Heart left ventricle (tissue), 13 donors: ENCODE results near the gene MFSD6L.

ENCODE experiments used
- CTCF ChIP-seq, 12 donors: fragments of 200-600 bp; sonication (generic) in 4 of 12; IDR thresholded peaks; one replicate each; pipeline versions ENCODE4 v1.5.0 to v1.8.0; 2018 to 2022; ENCODE audit warnings: antibody characterized with exemption in 12 of 12, mild to moderate bottlenecking in 5 of 12
- POLR2A ChIP-seq, 2 donors: fragments of 450-650 bp; IDR thresholded peaks; one replicate each; pipeline ENCODE4 v1.6.1; 2017; ENCODE audit warnings: antibody characterized with exemption in 2 of 2, mild to moderate bottlenecking in 2 of 2, moderate library complexity in 2 of 2
- donor health status: ischemic (EF 13 %, LVEDD 7.1; RV severe dilation, severe dysfunction).
- donor health status: DM: no; HTN: yes; CAD: no.
- donor health status: DM: no; HTN: no; CAD: no.
- donor health status: ischemic (EF 25% LVEDD 6.9; RV normal size, moderate dysfunction).
- donor health status: ischemic (EF 25% LVEDD 5.7; RV mildly dilated, moderate dysfunction).
- donor health status: ischemic (EF 35%, LVEDD 5.7; RV mildly dilated, moderate dysfunction).
- donor health status: nonischemic (EF 11% LVEDD 7.7; RV severe dilation, severe dysfunction).
- donor health status: DM: yes; HTN: yes; CAD: no.
- donor health status: PGD.
- donor health status: ischemic (EF 29% LVEDD 5.4; RV normal size, mild dysfunction).
- donor health status: nonischemic (EF 23%, LVEDD 6.1; RV moderate dilation, normal function).

GRCh38 chr17:8836821-8837562 is 37.8 kb upstream of the MFSD6L start:
- TF ChIP-seq CTCF (IDR thresholded peaks at IDR 0.05) (no peak), POLR2A (IDR thresholded peaks at IDR 0.05) (no peak)
